GM18499 (cell line): ENCODE data around the gene SDF4.
"Not testable (repeated sequence)": the region's sequence is repeated elsewhere in the genome, so short reads cannot be mapped to it uniquely, and the experiment has no call there.

Experiments used
- ATAC-seq: cut with Tn5 transposase; IDR thresholded peaks from one replicate; pipeline ENCODE4 v1.9.1; 2021; ENCODE audit warnings: moderate number of reproducible peaks; ENCODE audit not compliant: insufficient read depth, unreplicated experiment

The SDF4 gene

GRCh38 chr1:1200876-1201810 is 30.7 kb downstream of the SDF4 start:
- ATAC-seq: no peak

DNA sequence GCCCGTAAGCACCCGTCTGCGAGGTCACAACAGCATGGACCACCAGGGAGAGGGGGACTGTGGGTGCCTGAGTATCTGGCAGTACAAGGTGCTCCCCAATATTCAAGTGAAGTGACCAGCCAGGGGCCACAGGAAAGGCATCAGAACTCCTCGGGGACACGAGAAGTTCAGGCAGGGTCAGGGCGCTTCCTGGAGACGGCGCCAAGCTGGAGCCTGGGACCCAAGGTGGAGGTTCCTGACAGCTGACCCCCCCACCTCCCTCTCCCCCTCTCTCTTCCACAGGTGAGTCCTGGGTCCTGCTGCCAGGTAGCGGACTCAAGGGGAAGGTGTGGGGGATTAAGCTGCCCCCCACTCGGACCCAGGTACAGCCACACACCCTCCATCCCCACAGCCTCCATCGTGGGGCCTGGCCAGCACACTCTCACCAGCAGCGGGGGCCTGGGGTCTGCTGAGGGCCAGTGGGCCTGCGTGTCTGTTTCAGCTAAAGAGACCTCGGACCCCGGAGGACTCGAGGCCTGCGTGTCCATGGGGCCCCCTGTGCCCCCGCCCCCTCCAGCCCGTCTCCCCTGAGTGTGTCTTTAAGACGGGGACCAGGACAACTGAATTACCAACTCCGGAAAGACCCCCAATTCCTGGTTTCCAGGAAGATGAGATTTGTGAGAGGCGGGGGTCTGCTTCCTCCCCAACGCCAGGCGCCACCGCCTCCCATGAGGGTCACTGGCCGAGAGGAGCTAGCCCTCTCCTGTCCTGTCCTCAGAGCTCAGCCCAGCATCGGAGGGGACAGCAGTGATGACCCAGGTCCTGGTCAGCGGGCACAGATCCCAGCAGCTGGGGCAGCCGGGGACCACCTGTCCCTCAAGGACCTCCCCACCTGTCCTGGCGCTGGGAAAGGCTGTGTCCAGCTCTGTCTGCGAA is 31.6 kb downstream of the SDF4 start:
- no peak for ATAC-seq

DNA sequence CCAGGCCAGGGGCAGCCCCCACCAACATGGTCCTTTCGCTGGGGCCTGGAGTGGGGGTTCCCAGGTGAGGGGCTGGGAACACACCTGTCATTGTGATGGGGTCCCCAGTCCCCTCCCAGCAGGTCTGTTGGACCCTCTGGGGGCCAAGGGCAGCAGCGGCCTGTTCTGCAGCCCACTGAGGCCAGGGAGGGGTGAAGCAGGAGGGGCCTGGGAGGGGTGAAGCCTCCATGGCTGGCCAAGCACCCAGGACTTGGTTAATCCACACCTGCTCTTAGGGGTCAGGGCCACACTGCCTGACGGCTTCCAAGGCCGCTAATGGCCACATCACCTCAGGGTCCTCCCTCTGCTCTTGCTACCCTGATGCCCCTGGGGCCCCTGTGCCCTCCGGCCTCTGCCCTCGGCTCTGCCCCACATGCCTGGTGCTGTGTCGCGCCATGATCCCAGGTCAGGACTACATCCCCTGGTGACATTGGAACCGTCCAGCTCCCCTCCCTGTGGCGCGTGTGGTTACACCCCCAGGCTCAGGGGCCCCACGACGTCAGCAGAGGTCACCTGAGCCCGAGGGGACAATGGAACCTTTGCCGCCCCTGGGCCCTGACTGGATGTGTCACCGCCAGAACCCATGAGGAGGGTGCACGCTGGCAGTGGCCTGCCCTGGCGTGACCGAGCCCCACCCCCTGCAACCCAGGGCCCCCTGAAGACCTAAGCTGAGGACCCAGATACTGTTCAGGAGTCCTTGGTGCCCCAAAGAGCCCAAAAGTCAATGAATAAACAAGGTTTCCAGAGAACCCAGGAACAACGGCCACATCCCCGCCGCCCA is 32.5 kb downstream of the SDF4 start:
- ATAC-seq: no peak

DNA sequence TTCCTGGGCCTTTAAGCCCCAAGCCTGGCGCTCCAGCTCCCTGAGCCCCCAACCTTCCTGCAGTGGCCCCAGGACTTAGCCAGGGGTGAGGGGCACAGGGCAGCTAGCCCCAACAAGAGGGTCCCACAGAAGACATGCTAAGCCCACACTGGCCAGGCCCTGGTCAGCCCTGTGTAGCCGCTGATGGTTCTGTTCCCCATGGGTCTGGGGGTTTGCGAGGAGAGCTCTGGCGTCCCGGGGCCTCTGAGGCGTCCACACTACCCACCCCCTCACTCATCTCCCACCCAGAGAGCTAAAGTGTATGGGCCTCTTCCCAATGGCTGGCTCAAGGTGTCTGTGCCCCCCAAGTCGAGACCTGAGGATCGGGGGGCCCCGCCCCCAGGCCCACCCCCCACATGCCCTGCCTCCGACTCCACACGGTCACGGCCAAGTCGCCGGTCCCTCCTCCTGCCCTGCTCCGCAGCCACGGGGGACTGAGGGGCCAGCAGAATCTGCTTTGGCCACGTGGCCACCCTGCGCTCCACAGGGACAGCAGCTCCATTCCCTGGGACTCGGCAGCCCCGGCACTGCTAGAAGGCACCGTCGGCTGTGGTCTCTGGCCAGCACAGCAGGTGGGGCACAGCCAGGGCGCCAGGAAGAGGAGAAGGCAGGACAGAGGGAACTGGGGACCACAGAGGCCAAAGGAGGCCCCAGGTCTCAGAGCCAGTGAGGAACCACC is 33.2 kb downstream of the SDF4 start:
- no peak for ATAC-seq

DNA sequence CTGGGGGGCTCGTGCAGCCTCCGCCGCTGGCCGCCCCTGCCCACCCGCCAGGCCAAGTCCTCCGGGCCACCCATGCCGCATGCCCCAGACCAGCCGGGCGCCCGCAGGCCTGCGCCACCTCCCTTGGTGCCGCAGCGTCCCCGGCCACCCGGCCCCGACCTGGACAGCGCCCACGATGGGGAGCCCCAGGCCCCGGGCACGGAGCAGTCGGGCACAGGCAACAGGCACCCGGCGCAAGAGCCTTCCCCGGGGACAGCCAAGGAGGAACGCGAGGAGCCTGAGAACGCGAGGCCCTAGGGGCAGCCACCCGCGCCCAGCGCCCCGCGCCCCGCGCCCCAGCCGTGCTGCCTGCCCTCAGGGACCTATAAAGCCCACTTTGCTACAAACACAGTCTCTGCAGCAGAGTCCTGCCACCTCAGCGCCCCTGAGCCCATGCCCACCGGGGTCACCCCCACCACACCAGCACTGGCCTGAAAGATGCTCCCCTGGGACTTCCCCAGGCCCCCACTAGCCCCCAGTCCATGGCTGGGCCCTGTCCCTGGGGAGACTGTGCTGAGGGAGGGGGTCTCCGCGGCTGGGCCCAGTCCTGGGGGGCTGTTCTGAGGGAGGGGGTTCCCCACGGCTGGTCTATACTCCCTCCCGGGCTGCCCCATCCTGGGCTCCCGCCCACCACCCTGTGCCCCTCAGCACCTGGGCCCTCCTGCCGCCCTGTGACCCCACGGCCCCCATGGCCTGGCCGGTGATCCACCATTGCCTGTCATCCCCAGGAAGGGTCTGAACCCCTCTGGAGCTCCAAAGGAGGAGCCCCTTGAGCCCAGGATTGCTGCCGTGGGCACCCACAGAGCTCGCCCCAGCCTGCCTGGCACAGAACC is 34.0 kb downstream of the SDF4 start:
- no peak for ATAC-seq

- ATAC-seq: no peak
Measured at GRCh38 chr1:1197188-1197500, 34.7 kb downstream of the SDF4 start.

GRCh38 chr1:1196431-1197187 is 35.2 kb downstream of the SDF4 start:
- no peak for ATAC-seq

- ATAC-seq: not testable (repeated sequence)
Measured at GRCh38 chr1:1195726-1196125, 36.1 kb downstream of the SDF4 start.

DNA sequence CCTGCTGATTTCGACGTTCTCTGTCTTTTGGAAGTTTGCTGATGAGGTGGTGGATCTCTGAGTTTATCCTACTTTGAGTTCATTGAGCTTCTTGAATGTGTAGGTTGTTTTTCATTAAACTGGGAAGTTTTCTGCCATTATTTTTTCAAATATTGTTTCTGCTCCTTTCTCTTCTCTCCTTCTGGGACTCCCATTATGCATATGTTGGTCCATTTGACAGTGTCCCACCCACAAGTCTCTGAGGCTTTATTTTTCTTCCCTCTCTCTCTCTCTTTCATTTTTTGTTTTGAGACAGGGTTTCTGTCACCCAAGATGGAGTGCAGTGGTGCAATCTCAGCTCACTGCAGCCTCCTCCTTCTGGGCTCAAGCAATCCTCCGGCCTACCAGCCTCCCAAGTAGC is 37.1 kb downstream of the SDF4 start:
- no peak for ATAC-seq

- ATAC-seq: no peak
Measured at GRCh38 chr1:1191734-1192133, 40.1 kb downstream of the SDF4 start.

- no peak for ATAC-seq
Measured at GRCh38 chr1:1189111-1189510, 42.7 kb downstream of the SDF4 start.

DNA sequence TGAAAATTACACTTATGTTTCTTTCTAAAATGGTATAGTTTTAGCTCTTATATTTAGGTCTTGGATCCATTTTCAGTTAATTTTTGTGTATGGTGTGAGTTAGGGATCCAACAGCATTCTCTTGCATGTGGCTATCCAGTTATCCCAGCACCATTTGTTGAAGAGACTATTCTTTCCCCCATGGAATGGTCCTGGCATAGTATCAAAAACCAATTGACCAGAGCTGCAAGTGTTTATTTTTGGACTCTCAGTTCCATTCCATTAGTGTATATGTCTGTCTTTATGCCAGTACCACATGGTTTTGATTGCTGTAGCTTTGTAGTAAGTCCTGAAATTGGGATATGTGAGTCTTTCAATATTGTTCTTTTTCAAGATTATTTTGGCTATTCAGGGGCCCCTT is 43.9 kb downstream of the SDF4 start:
- ATAC-seq: no peak

GRCh38 chr1:1185101-1185765 is 46.6 kb downstream of the SDF4 start:
- no peak for ATAC-seq

- ATAC-seq: no peak
Measured at GRCh38 chr1:1183833-1184775, 47.7 kb downstream of the SDF4 start.

DNA sequence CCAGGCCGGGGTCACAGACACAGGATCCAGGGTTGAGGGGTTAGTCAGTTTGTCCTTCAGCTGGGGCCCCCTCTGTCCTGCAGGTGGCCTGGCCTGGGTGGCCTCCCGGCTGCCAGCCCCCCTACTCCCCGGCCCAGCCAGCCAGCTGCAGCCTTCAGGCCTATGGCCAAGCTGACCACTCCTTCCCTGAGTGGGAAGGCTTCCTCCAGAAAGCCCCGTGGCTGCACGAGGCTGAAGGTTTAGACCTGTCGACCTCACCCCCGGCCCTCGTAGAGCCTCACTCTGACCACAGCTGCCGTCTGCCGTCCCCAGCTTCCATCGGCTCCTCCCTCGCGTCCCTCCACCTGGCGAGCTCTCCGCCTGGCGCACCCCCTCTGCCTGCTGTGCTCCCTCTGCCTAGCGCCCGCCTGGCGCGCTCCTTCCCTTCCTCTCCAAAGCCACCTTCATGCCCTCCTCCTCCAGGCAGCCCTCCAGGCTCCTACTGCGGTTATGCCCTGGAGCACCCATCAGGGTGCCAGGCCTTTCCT is 48.5 kb downstream of the SDF4 start:
- no peak for ATAC-seq

DNA sequence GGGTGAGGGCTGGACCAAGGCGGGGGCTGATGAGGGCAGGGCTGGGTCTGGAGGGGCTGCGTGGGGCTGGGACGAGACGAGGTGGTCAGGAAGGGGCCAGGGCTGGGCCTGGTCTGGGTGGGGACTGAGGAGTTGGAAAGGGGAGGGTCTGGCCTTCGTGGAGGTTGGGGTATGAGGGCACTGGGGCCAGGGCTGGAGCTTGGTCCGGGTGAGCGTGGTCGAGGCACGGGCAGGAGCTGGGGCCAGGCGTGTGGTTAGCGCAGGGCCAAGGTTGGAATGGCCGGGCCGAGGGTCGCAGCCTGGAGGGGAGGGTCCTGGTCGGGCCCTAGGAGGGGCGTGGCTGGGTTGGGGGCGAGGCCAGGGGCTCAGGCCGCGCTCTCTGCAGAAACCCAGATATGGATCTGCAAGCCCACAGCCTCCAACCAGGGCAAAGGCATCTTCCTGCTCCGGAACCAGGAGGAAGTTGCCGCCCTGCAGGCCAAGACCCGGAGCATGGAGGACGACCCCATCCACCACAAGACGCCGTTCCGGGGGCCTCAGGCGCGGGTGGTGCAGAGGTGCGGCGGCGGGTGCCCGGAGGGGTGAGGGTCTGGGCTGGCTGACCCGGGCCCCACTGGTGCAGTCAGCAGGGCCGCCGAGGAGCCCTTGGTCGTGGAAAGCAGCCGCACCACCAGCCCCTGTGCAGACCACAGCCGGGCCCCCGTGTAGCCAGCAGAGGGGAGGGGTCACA is 49.1 kb downstream of the SDF4 start:
- no peak for ATAC-seq
